ENCODE data around the gene C1QTNF9.

DNA sequence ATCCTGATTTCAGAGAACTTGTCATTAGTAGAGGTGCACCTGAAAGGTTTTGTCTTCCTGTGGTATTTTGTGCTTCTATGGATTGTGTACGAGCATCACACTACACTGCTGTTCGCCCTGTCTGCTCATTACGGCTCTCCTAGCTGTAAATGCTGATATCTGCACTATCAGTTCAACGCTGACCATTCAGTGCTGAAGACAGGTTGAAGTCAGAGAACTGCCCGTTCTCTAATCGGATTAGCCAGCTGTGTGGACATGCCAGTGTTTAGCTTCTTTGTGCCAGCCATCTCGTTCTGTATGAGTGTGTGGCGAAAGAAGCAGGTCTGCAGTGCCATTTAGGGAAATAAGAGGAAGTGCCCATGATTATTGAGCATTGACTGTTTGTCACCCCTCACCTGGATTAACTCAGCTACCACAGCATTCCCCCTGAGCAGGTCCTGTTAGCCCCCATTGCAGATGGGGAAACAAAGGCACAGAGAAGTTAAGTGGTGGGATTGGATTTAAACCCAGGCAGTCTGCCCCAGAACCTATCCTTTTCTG lies 21.6 kb upstream of the C1QTNF9 start:
- TF ChIP-seq NR3C1 (CRISPR knock-in tag; IDR thresholded peaks at IDR 0.05) = no peak
- TF ChIP-seq ZNF785 (CRISPR knock-in tag; IDR thresholded peaks at IDR 0.05) = no peak
